ENCODE results near the gene JPH2. TPM values are rescaled to one million over a fixed set of nuclear protein-coding genes. Genes with fewer than 3 reads are reported as not detected.
"Not testable (repeated sequence)": the region's sequence is repeated elsewhere in the genome, so short reads cannot be mapped to it uniquely, and the experiment has no call there.

JPH2 gene
- total RNA-seq, 6 donors from 2014 or later: 3.5 to 9.2 (median 5.0) TPM

- no peak overlapping the region for H3K4me3 ChIP-seq
- H3K27ac ChIP-seq: no peak overlapping the region
- no peaks in the 10 kb centered on the region for H3K4me1 ChIP-seq
- DNase-seq: no peak
- H3K27me3 ChIP-seq: no peaks in the 10 kb centered on the region
- no peak for TF ChIP-seq POLR2A (IDR thresholded peaks at IDR 0.05)
- TF ChIP-seq, protein P1, sequence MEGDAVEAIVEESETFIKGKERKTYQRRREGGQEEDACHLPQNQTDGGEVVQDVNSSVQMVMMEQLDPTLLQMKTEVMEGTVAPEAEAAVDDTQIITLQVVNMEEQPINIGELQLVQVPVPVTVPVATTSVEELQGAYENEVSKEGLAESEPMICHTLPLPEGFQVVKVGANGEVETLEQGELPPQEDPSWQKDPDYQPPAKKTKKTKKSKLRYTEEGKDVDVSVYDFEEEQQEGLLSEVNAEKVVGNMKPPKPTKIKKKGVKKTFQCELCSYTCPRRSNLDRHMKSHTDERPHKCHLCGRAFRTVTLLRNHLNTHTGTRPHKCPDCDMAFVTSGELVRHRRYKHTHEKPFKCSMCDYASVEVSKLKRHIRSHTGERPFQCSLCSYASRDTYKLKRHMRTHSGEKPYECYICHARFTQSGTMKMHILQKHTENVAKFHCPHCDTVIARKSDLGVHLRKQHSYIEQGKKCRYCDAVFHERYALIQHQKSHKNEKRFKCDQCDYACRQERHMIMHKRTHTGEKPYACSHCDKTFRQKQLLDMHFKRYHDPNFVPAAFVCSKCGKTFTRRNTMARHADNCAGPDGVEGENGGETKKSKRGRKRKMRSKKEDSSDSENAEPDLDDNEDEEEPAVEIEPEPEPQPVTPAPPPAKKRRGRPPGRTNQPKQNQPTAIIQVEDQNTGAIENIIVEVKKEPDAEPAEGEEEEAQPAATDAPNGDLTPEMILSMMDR (IDR thresholded peaks at IDR 0.05): no peak
- no peak for TF ChIP-seq EP300 (IDR thresholded peaks at IDR 0.05)
- no peak for TF ChIP-seq POLR2AphosphoS5 (IDR thresholded peaks at IDR 0.05)
- ATAC-seq (ENCODE audit: low FRiP score in 2 of 2): no peak
- H3K36me3 ChIP-seq: peaks cover 14 to 36% (median 30%) of the 10 kb centered on the region in 4 donors
- 84 to 90% methylated on average over 2 of the region's 2 CpGs for WGBS, 2 donors
- H3K9me3 ChIP-seq: no peaks in the 10 kb centered on the region
Observed at GRCh38 chr20:44193801-44194200, 6.8 kb upstream of the JPH2 start.

DNA sequence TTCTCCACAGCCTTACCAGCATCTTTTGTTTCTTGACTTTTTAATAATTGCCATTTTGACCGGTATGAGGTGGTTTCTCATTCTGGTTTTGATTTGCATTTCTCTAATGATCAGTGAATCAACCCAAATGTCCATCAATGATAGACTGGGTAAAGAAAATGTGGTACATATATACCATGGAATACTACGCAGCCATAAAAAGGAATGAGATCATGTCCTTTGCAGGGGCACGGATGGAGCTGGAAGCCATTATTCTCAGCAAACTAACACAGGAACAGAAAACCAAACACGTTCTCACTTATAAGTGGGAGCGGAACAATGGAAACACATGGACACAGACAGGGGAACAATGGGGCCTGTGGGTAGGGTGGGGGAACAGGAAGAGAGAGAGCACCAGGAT is 4.7 kb upstream of the JPH2 start:
- not testable (repeated sequence) for H3K27ac ChIP-seq; H3K27me3 ChIP-seq; DNase-seq; H3K4me3 ChIP-seq; ATAC-seq (ENCODE audit: low FRiP score in 2 of 2); H3K9me3 ChIP-seq
- 84 to 89% methylated on average over 5 of the region's 5 CpGs for WGBS, 2 donors
- H3K4me1 ChIP-seq: peaks cover 12 to 17% (median 15%) of the 10 kb centered on the region in 4 donors
- H3K36me3 ChIP-seq: peaks cover 4 to 14% (median 11%) of the 10 kb centered on the region in 4 donors

DNA sequence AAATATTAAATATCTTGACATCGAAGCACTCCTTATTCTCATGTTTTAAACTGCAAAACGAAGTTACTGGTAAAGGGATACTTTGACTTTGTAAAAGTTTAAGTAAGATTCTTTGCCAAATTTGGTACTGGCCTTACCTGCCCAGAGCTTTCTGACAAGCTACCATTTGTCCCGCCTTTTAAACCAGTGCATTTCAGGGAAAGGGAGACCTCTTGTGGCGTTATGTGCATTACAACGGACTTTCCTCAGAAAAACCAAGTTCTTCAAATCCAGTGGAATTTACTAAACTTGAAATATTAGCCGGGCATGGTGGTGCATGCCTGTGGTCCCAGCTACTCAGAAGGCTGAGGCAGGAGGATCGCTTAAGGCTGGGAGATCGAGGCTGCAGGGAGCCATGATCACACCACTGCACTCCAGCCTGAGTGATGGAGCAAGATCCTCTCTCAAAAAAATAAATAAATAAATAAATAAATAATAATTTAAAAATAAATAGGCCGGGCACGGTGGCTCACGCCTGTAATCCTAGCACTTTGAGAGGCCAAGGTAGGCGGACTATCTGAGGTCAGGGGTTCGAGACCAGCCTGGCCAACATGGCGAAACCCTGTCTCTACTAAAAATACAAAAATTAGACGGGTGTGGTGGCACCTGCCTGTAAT is 3.3 kb upstream of the JPH2 start:
- not testable (repeated sequence) for H3K27ac ChIP-seq, DNase-seq, H3K36me3 ChIP-seq, H3K4me3 ChIP-seq, H3K9me3 ChIP-seq
- H3K27me3 ChIP-seq: peaks cover 0 to 12% (median 4%) of the 10 kb centered on the region in 4 donors
- peaks cover 12 to 19% (median 16%) of the 10 kb centered on the region in 4 donors for H3K4me1 ChIP-seq
- TF ChIP-seq, protein P1 (IDR thresholded peaks at IDR 0.05): peak; percentile 46 to 75 (median 69)
- 23 to 32% methylated on average over 13 to 15 of the region's 15 CpGs for WGBS, 2 donors
- peak in 1 of 2 donors; percentile 51 for ATAC-seq (ENCODE audit: low FRiP score in 2 of 2)

DNA sequence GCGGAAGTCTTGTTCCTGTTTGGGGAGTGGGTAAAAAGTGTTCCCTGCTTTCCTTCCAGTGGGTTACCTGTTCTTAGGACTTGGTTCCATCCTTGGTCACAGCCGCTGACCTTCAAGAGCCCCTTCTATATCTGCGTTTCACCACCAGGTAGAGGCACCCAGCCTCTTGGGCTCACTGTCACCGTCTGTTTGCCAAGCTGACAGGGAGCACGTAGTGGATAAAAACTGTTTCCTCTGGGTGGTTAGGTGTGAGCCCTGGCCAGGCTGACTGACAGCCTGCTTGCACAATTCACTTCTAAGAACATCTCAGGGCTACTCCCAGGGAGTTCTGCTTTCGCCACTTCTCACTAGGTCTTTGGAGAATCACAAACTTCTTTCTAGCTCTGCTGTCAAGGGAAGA is 1.8 kb upstream of the JPH2 start:
- Histone ChIP-seq H3K4me3 (no peak overlapping the region), H3K27me3 (peaks cover 0 to 12% (median 4%) of the 10 kb centered on the region in 4 donors), H3K9me3 (no peaks in the 10 kb centered on the region), H3K36me3 (no peaks in the 10 kb centered on the region), H3K27ac (peak overlapping the region in 3 of 4 donors; percentile 1 to 73 (median 57)), H3K4me1 (peaks cover 12 to 19% (median 16%) of the 10 kb centered on the region in 4 donors)
- DNase-seq (no peak), ATAC-seq (ENCODE audit: low FRiP score in 2 of 2) (no peak)
- WGBS, 2 donors: 58 to 66% methylated on average over 5 to 6 of the region's 6 CpGs
- TF ChIP-seq, protein P1 (IDR thresholded peaks at IDR 0.05): no peak
- TF ChIP-seq POLR2A (IDR thresholded peaks at IDR 0.05): no peak
- TF ChIP-seq EP300 (IDR thresholded peaks at IDR 0.05): no peak
- no peak for TF ChIP-seq POLR2AphosphoS5 (IDR thresholded peaks at IDR 0.05)

- ATAC-seq (ENCODE audit: low FRiP score in 2 of 2) (peak in 1 of 2 donors; percentile 45), DNase-seq (no peak)
- Histone ChIP-seq H3K36me3 (no peaks in the 10 kb centered on the region), H3K27me3 (peaks cover 0 to 12% (median 4%) of the 10 kb centered on the region in 4 donors), H3K9me3 (no peaks in the 10 kb centered on the region), H3K4me1 (peaks cover 12 to 19% (median 16%) of the 10 kb centered on the region in 4 donors), H3K27ac (peak overlapping the region; percentile 45 to 73 (median 56)), H3K4me3 (peak overlapping the region in 2 of 4 donors; percentile 37 to 46)
- WGBS, 2 donors: 28 to 31% methylated on average over 6 to 8 of the region's 8 CpGs
- TF ChIP-seq POLR2A (IDR thresholded peaks at IDR 0.05) (no peak), POLR2AphosphoS5 (IDR thresholded peaks at IDR 0.05) (no peak), EP300 (IDR thresholded peaks at IDR 0.05) (no peak)
- TF ChIP-seq, protein P1 (IDR thresholded peaks at IDR 0.05): no peak
Observed at GRCh38 chr20:44187772-44188709, 1.1 kb upstream of the JPH2 start.
